GM12872 (cell line): ENCODE data around the gene PI16.

ENCODE experiments used
- CTCF ChIP-seq: IDR thresholded peaks from 3 replicates; pipeline ENCODE4 v1.5.1; 2011; ENCODE audit warnings: low read depth, mild to moderate bottlenecking, low read length, moderate library complexity; ENCODE audit not compliant: insufficient read depth

PI16 gene

GRCh38 chr6:36969240-36969691, 14.7 kb downstream of the PI16 start:
- no peak for TF ChIP-seq CTCF

GRCh38 chr6:36969988-36970891, 15.7 kb downstream of the PI16 start:
- TF ChIP-seq CTCF = no peak

- no peak for TF ChIP-seq CTCF
These were observed 16.6 kb downstream of the PI16 start for GRCh38 chr6:36970892-36971842.

GRCh38 chr6:36971921-36972673, 17.6 kb downstream of the PI16 start:
- TF ChIP-seq CTCF = no peak

GRCh38 chr6:36973190-36973589, 18.7 kb downstream of the PI16 start:
- no peak for TF ChIP-seq CTCF

GRCh38 chr6:36973647-36974046, 19.1 kb downstream of the PI16 start:
- TF ChIP-seq CTCF = no peak
